Measurements from ENCODE around the gene DLG5. TPM values are rescaled to one million over a fixed set of nuclear protein-coding genes. Genes with fewer than 3 reads are reported as not detected.

The DLG5 gene
- total RNA-seq, 4 donors from 2014 or later = 52.0 to 127 (median 56.3) TPM

GRCh38 chr10:77949167-77949566 lies 22.6 kb upstream of the DLG5 start:
- peak overlapping the region in 1 of 4 donors; percentile 7 for H3K27ac ChIP-seq
- no peaks in the 10 kb centered on the region for H3K36me3 ChIP-seq
- H3K4me1 ChIP-seq = peaks cover 0 to 4% (median 0%) of the 10 kb centered on the region in 3 donors
- H3K27me3 ChIP-seq = no peaks in the 10 kb centered on the region
- H3K9me3 ChIP-seq = peaks cover 0 to 36% (median 0%) of the 10 kb centered on the region in 3 donors
- WGBS, 2 donors (ENCODE audit: low coverage in 1 of 2) = 39% methylated on average over 7 of the region's 7 CpGs; no CpG with 5 or more reads in 1 of the 2 donors
- H3K4me3 ChIP-seq = no peak overlapping the region
- peak; percentile 55 for ATAC-seq
- TF ChIP-seq CTCF (IDR thresholded peaks at IDR 0.05) (no peak), POLR2A (IDR thresholded peaks at IDR 0.05) (no peak), EP300 (IDR thresholded peaks at IDR 0.05) (no peak), POLR2AphosphoS5 (IDR thresholded peaks at IDR 0.05) (no peak)

GRCh38 chr10:77946084-77946483 lies 19.5 kb upstream of the DLG5 start:
- H3K4me3 ChIP-seq = no peak overlapping the region
- no peaks in the 10 kb centered on the region for H3K36me3 ChIP-seq
- H3K27ac ChIP-seq = no peak overlapping the region
- no peaks in the 10 kb centered on the region for H3K27me3 ChIP-seq
- TF ChIP-seq CTCF (IDR thresholded peaks at IDR 0.05) (no peak), POLR2A (IDR thresholded peaks at IDR 0.05) (no peak), EP300 (IDR thresholded peaks at IDR 0.05) (no peak), POLR2AphosphoS5 (IDR thresholded peaks at IDR 0.05) (no peak)
- no peak for ATAC-seq
- peaks cover 0 to 20% (median 0%) of the 10 kb centered on the region in 3 donors for H3K4me1 ChIP-seq
- H3K9me3 ChIP-seq = peaks cover 0 to 15% (median 0%) of the 10 kb centered on the region in 3 donors
- 21 to 49% methylated on average over 1 to 2 of the region's 2 CpGs for WGBS, 2 donors (ENCODE audit: low coverage in 1 of 2)

GRCh38 chr10:77944519-77944918 lies 18.0 kb upstream of the DLG5 start:
- Histone ChIP-seq H3K27me3 (no peaks in the 10 kb centered on the region), H3K27ac (no peak overlapping the region), H3K4me1 (peaks cover 0 to 35% (median 0%) of the 10 kb centered on the region in 3 donors), H3K36me3 (no peaks in the 10 kb centered on the region), H3K9me3 (peaks cover 0 to 5% (median 0%) of the 10 kb centered on the region in 3 donors), H3K4me3 (no peak overlapping the region)
- no peak for TF ChIP-seq EP300 (IDR thresholded peaks at IDR 0.05)
- TF ChIP-seq POLR2A (IDR thresholded peaks at IDR 0.05) = no peak
- no peak for TF ChIP-seq POLR2AphosphoS5 (IDR thresholded peaks at IDR 0.05)
- no peak for TF ChIP-seq CTCF (IDR thresholded peaks at IDR 0.05)
- WGBS, 2 donors (ENCODE audit: low coverage in 1 of 2) = 42 to 57% methylated on average over 2 to 4 of the region's 4 CpGs
- no peak for ATAC-seq

GRCh38 chr10:77943121-77943901 lies 16.8 kb upstream of the DLG5 start:
- peak overlapping the region in 3 of 4 donors; percentile 56 to 73 (median 69) for H3K27ac ChIP-seq
- ATAC-seq = peak; percentile 75

GRCh38 chr10:77941790-77942189 lies 15.2 kb upstream of the DLG5 start:
- H3K9me3 ChIP-seq = no peaks in the 10 kb centered on the region
- H3K36me3 ChIP-seq = no peaks in the 10 kb centered on the region
- 93 to 98% methylated on average over 4 to 5 of the region's 6 CpGs for WGBS, 2 donors (ENCODE audit: low coverage in 1 of 2)
- ATAC-seq = no peak
- H3K27me3 ChIP-seq = no peaks in the 10 kb centered on the region
- TF ChIP-seq EP300 (IDR thresholded peaks at IDR 0.05) = no peak
- no peak for TF ChIP-seq POLR2A (IDR thresholded peaks at IDR 0.05)
- no peak for TF ChIP-seq CTCF (IDR thresholded peaks at IDR 0.05)
- TF ChIP-seq POLR2AphosphoS5 (IDR thresholded peaks at IDR 0.05) = no peak
- H3K4me1 ChIP-seq = peaks cover 0 to 39% (median 0%) of the 10 kb centered on the region in 3 donors
- H3K27ac ChIP-seq = no peak overlapping the region
- no peak overlapping the region for H3K4me3 ChIP-seq

More at GRCh38 chr10:77943121-77943901, 16.8 kb upstream of the DLG5 start:
- Histone ChIP-seq H3K4me3 (no peak overlapping the region), H3K9me3 (no peaks in the 10 kb centered on the region), H3K4me1 (peaks cover 0 to 39% (median 0%) of the 10 kb centered on the region in 3 donors), H3K36me3 (no peaks in the 10 kb centered on the region), H3K27me3 (no peaks in the 10 kb centered on the region)
- TF ChIP-seq EP300 (IDR thresholded peaks at IDR 0.05) (no peak), POLR2AphosphoS5 (IDR thresholded peaks at IDR 0.05) (peak; percentile 53)
- 20% methylated on average over 5 of the region's 8 CpGs; no CpG with 5 or more reads in 1 of the 2 donors for WGBS, 2 donors (ENCODE audit: low coverage in 1 of 2)

Data from gastroesophageal sphincter (tissue), 4 donors.